HCT116 (cell line): ENCODE results near the gene GORAB. TPM values are rescaled to one million over a fixed set of nuclear protein-coding genes. Genes with fewer than 3 reads are reported as not detected.

Experiments used
- ATAC-seq: fragments of 200-7000 bp; cut with Tn5 transposase; 2 replicates; pipeline ENCODE4 v1.9.1; 2020; ENCODE audit warnings: mild to moderate bottlenecking, moderate library complexity
- BruUV-seq: library from RNA; stranded (reverse); fragments of 400-500 nt; replicated peaks from 2 replicates; lab custom pipeline; 2021; lab: Mats Ljungman, UMichigan
- CTCF ChIA-PET: fragments of 300-600 bp; sonication (Branson Sonifier 250); formaldehyde crosslinking; loops from one replicate; lab custom pipeline; 2021; ENCODE audit warnings: antibody characterized with exemption; lab: Charles Lee
- POLR2A ChIA-PET: fragments of 300-600, 350-600 bp; sonication (Branson Sonifier 250); formaldehyde crosslinking; loops from one replicate; lab custom pipeline; 2021; ENCODE audit warnings: antibody characterized with exemption; lab: Charles Lee
- RAD21 ChIA-PET, 2 experiments: fragments of 300-600 bp; sonication (Branson Sonifier 250); formaldehyde crosslinking; loops; one replicate each; lab custom pipeline; 2023; ENCODE audit warnings: low total read pairs in 2 of 2; ENCODE audit not compliant: uncharacterized antibody in 2 of 2, unreplicated experiment in 2 of 2, low non-redundant PET in 1 of 2; lab: Charles Lee
- DNase-seq: peaks from one replicate; pipeline ENCODE4 v3.0.0-alpha.2; 2010; ENCODE audit warnings: low read depth, low spot score
- H2AFZ ChIP-seq: fragments of 200-600 bp; shearing (Covaris generic), sonication (generic); 2 replicates; pipeline ENCODE4 v1.6.1; 2017; ENCODE audit warnings: low read depth, mixed run types, mixed read lengths, antibody characterized with exemption, low read length; ENCODE audit not compliant: poor library complexity, severe bottlenecking
- H3K27ac ChIP-seq: 2 replicates; pipeline ENCODE4 v1.5.1; 2012; ENCODE audit warnings: low read depth, low read length
- H3K27me3 ChIP-seq: fragments of 200-600 bp; sonication (generic); 2 replicates; pipeline ENCODE4 v1.6.1; 2016; ENCODE audit warnings: mixed run types, low read length, mixed read lengths; ENCODE audit not compliant: insufficient read depth
- H3K36me3 ChIP-seq, 2 experiments: fragments of 200-500 bp in 1 of 2; fragments of 200-600 bp in 1 of 2; sonication (Bioruptor generic) in 1 of 2; sonication (generic) in 1 of 2; 2 replicates each; pipeline versions ENCODE4 v1.5.1 to v1.6.1; 2014 to 2016; ENCODE audit warnings: low read length in 2 of 2, inconsistent platforms in 1 of 2, mixed read lengths in 1 of 2, mixed run types in 1 of 2; ENCODE audit not compliant: insufficient read depth in 2 of 2, control insufficient read depth in 1 of 2
- H3K4me1 ChIP-seq, 2 experiments: fragments of 200-600 bp in 1 of 2; sonication (generic) in 1 of 2; 2 replicates each; pipeline versions ENCODE4 v1.5.1 to v1.6.1; 2012 to 2017; ENCODE audit warnings: low read length in 2 of 2, inconsistent platforms in 1 of 2, mild to moderate bottlenecking in 1 of 2, mixed read lengths in 1 of 2, mixed run types in 1 of 2, moderate library complexity in 1 of 2; ENCODE audit not compliant: insufficient read depth in 2 of 2, control insufficient read depth in 1 of 2
- H3K4me2 ChIP-seq: fragments of 200-600 bp; sonication (generic); 2 replicates; pipeline ENCODE4 v1.6.1; 2017; ENCODE audit warnings: mixed run types, low read length, mixed read lengths
- H3K4me3 ChIP-seq, 2 experiments: fragments of 200-600 bp in 1 of 2; sonication (generic) in 1 of 2; replicated peaks in 1 of 2; 2 replicates each; pipeline ENCODE4 v1.5.1; 2011 to 2016; ENCODE audit warnings: low read length in 2 of 2, control low read depth in 1 of 2, low read depth in 1 of 2, mild to moderate bottlenecking in 1 of 2, mixed read lengths in 1 of 2, mixed run types in 1 of 2
- H3K79me2 ChIP-seq: fragments of 200-600 bp; sonication (generic); 2 replicates; pipeline ENCODE4 v1.6.1; 2017; ENCODE audit warnings: mild to moderate bottlenecking, mixed run types, low read length, moderate library complexity, mixed read lengths; ENCODE audit not compliant: insufficient read depth
- H3K9ac ChIP-seq: fragments of 200-600 bp; sonication (generic); 2 replicates; pipeline ENCODE4 v1.6.1; 2016; ENCODE audit warnings: low read length, mixed read lengths
- H3K9me2 ChIP-seq: fragments of 200-600 bp; sonication (generic), shearing (Covaris generic); 2 replicates; pipeline ENCODE4 v1.6.1; 2017; ENCODE audit warnings: mixed run types, mild to moderate bottlenecking, moderate library complexity; ENCODE audit not compliant: insufficient read depth
- H3K9me3 ChIP-seq, 2 experiments: fragments of 200-500 bp in 1 of 2; fragments of 200-600 bp in 1 of 2; sonication (Bioruptor generic) in 1 of 2; sonication (generic) in 1 of 2; 2 replicates each; pipeline ENCODE4 v1.6.1; 2014 to 2017; ENCODE audit warnings: low read length in 2 of 2, mixed read lengths in 2 of 2, inconsistent platforms in 1 of 2, low read depth in 1 of 2, mild to moderate bottlenecking in 1 of 2, mixed run types in 1 of 2, moderate library complexity in 1 of 2; ENCODE audit not compliant: control insufficient read depth in 1 of 2, insufficient read depth in 1 of 2
- H4K20me1 ChIP-seq: fragments of 200-600 bp; sonication (generic), shearing (Covaris generic); 2 replicates; pipeline ENCODE4 v1.6.1; 2017; ENCODE audit warnings: mixed run types, mild to moderate bottlenecking, moderate library complexity; ENCODE audit not compliant: insufficient read depth
- EGR1 ChIP-seq: IDR thresholded peaks from 2 replicates; pipeline ENCODE4 v1.6.1; 2012; ENCODE audit warnings: low read depth
- RAD21 ChIP-seq: IDR thresholded peaks from 2 replicates; pipeline ENCODE4 v1.6.1; 2012; ENCODE audit warnings: low read depth, mild to moderate bottlenecking
- REST ChIP-seq: IDR thresholded peaks from 2 replicates; pipeline ENCODE4 v1.6.1; 2012; ENCODE audit warnings: low read depth
- SP1 ChIP-seq: IDR thresholded peaks from 2 replicates; pipeline ENCODE4 v1.6.1; 2012; ENCODE audit warnings: low read depth
- ZBTB33 ChIP-seq: IDR thresholded peaks from 2 replicates; pipeline ENCODE4 v1.6.1; 2011; ENCODE audit warnings: mild to moderate bottlenecking, low read length, moderate library complexity; ENCODE audit not compliant: insufficient replicate concordance; ENCODE audit errors: extremely low read depth
- intact Hi-C: fragments of 100-400 bp; cut with micrococcal nuclease; formaldehyde crosslinking; loops from 2 replicates; pipeline ENCODE4 v1.10.0; 2022
- total RNA-seq: library from RNA; stranded (reverse); gene quantifications from one replicate; pipeline ENCODE4 v1.2.1, GENCODE V29; 2021; ENCODE audit not compliant: unreplicated experiment

GORAB gene
- total RNA-seq, 1 experiment from 2014 or later, result 7.5 TPM

- Histone ChIP-seq H3K27me3 (no peaks in the 10 kb centered on the region), H3K4me2 (no peak overlapping the region), H3K9ac (no peak overlapping the region), H3K27ac (no peak overlapping the region), H3K79me2 (no peaks in the 10 kb centered on the region), H4K20me1 (no peaks in the 10 kb centered on the region), H3K9me3 (no peaks in the 10 kb centered on the region), H3K36me3 (no peaks in the 10 kb centered on the region), H3K4me1 (no peaks in the 10 kb centered on the region), H2AFZ (no peak overlapping the region), H3K4me3 (no peak overlapping the region), H3K9me2 (no peaks in the 10 kb centered on the region)
- TF ChIP-seq EGR1, result no peak
- TF ChIP-seq REST, result no peak
- no peak for TF ChIP-seq SP1
- no peak for TF ChIP-seq ZBTB33
- no peak for TF ChIP-seq RAD21
- no peak for ATAC-seq
- BruUV-seq, result no TSS peak
- RAD21 ChIA-PET, result no interaction called here
- DNase-seq, result no peak
- POLR2A ChIA-PET, result no interaction called here
- intact Hi-C loops, result no loop called here
- CTCF ChIA-PET, result no interaction called here
Observed at GRCh38 chr1:170510163-170510562, 21.8 kb upstream of the GORAB start.
